Activated effector memory CD4-positive, alpha-beta T cell treated with anti-CD3 and anti-CD28 coated beads, Interleukin-2, amount 50 U/mL, for 16 hours (primary cell): Measurements from ENCODE around the gene MAP2K2.
"Not testable (repeated sequence)": the region's sequence is repeated elsewhere in the genome, so short reads cannot be mapped to it uniquely, and the experiment has no call there.

ENCODE experiments used
- DNase-seq: peaks from one replicate; pipeline ENCODE4 v3.0.0-alpha.2; 2020

Gene MAP2K2

GRCh38 chr19:4129050-4129449 is 5.1 kb upstream of the MAP2K2 start:
- DNase-seq: not testable (repeated sequence)

- not testable (repeated sequence) for DNase-seq
Observed at GRCh38 chr19:4127322-4127721, 3.4 kb upstream of the MAP2K2 start.

GRCh38 chr19:4124638-4125037 is 716 bp upstream of the MAP2K2 start:
- no peak for DNase-seq

- DNase-seq: no peak
Observed at GRCh38 chr19:4122480-4122879, 1.4 kb downstream of the MAP2K2 start.

- no peak for DNase-seq
Observed at GRCh38 chr19:4121815-4122214, 2.1 kb downstream of the MAP2K2 start.

GRCh38 chr19:4121273-4121612 is 2.7 kb downstream of the MAP2K2 start:
- DNase-seq: no peak

GRCh38 chr19:4120559-4121272 is 3.2 kb downstream of the MAP2K2 start:
- no peak for DNase-seq

GRCh38 chr19:4119763-4120162 is 4.2 kb downstream of the MAP2K2 start:
- no peak for DNase-seq

- DNase-seq: no peak
Observed at GRCh38 chr19:4115818-4116385, 8.0 kb downstream of the MAP2K2 start.

GRCh38 chr19:4115050-4115817 is 8.7 kb downstream of the MAP2K2 start:
- DNase-seq: peak; percentile 84

GRCh38 chr19:4114181-4114580 is 9.7 kb downstream of the MAP2K2 start:
- DNase-seq: no peak

GRCh38 chr19:4113398-4114088 is 10.4 kb downstream of the MAP2K2 start:
- DNase-seq: no peak

GRCh38 chr19:4112367-4112766 is 11.6 kb downstream of the MAP2K2 start:
- DNase-seq: no peak

- no peak for DNase-seq
Observed at GRCh38 chr19:4109626-4109945, 14.3 kb downstream of the MAP2K2 start.

GRCh38 chr19:4108767-4109625 is 14.9 kb downstream of the MAP2K2 start:
- DNase-seq: peak; percentile 83

- no peak for DNase-seq
Observed at GRCh38 chr19:4103080-4103433, 20.9 kb downstream of the MAP2K2 start.

- no peak for DNase-seq
Observed at GRCh38 chr19:4102339-4103079, 21.4 kb downstream of the MAP2K2 start.

- no peak for DNase-seq
Observed at GRCh38 chr19:4101496-4101770, 22.5 kb downstream of the MAP2K2 start.

- DNase-seq: no peak
Observed at GRCh38 chr19:4100647-4101495, 23.1 kb downstream of the MAP2K2 start.

- DNase-seq: no peak
Observed at GRCh38 chr19:4099041-4099764, 24.7 kb downstream of the MAP2K2 start.

GRCh38 chr19:4098493-4098892 is 25.4 kb downstream of the MAP2K2 start:
- no peak for DNase-seq
